HG03354 (cell line): ENCODE results near the gene LGALS7B.
"Not testable (repeated sequence)": the region's sequence is repeated elsewhere in the genome, so short reads cannot be mapped to it uniquely, and the experiment has no call there.

Source experiments
- ATAC-seq: cut with Tn5 transposase; IDR thresholded peaks from one replicate; pipeline ENCODE4 v1.9.1; 2021; ENCODE audit warnings: mild to moderate bottlenecking; ENCODE audit not compliant: unreplicated experiment, poor library complexity, severe bottlenecking

LGALS7B gene

DNA sequence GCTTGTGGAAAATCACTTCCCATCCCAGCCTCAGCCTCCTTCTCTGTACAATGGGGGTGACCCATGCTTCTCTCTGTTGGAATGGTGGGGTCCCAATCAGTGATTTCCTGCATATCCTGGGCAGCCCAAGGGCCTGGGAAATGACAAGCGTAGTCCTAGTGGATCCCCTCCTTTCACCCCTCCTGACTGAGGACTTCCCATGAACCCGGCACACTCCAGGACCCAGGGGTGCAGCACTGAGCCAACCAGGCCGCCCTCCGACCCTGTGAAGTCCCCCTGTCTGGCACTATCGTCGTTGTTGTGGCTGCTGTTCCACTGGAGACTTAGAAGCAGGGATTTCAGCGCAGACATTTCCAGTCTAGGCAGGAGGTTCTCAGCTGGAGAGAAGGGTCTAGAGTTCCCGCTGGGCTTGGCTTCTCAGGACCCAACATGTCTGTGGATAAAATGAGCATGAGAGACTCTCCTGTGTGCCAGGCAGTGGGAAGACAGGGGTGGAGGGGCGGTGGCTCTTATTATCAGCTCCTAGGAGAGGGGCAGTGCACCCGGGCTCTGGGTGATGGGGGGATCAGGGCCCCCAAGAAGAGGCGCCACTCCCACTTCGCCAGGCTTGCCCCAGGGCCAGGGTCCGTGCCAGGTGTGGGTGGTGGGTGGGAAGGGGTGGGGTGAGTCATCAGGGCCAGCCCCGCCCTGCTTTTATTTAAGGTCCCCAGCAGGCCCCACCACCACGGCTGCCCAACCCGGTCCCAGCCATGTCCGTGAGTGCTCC is at the start of gene LGALS7B:
TSS of gene LGALS7B (plus strand) at position 723 of the 766 bp plus-strand sequence. CDS start at position 750, 27 bp downstream.
- ATAC-seq = no peak

DNA sequence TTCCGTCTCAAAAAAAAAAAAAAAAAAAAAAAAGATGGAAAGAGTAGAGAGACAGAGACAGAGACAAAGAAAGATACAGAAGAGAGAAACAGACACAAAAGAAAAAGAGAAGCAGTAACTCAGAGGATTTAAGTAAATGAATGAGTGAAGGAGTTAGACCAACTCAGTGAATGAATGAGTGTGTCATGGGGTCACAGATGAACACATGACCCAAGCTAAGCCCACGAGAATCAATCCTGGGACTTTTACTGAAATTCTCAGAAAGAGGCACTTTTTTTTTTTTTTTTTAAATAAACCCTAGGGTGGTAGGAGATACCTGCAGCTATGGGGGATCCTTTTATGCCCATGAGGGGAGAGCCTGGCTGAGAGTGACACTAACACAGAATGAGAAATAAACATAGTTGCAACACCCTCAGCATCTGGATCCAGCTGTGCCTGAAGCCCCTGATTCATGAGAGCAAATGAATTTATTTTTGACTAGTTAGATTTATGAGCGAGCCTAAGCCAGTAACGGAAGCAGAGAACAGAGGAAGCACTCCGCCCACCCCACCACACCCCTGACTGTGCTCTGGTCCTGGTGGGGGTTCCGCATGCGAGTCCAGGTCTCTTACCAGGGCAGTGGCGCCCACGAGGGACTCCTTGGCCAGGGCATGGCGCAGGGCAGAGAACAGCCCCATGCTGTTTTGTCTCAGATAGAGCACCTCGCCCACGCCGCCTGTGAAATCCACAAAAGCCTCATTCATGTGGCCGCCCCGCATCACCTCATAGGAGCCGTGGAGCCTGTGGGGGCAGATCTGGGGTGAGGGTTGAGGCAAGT is 49.4 kb upstream of the LGALS7B start:
- ATAC-seq = no peak

DNA sequence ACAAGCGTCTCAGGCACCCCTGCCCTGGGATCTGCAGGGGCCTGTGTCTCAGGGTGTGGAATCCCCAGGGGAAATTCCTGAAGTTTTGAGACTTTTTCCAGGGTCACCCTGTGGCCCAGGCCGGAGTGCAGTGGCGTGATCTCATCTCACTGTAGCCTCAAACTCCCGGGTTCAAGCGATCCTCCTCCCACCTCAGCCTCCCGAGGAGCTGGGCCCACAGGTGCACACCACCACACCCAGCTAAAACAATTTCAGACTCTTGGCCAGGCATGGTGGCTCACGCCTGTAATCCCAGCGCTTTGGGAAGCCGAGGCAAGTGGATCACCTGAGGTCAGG is 48.8 kb upstream of the LGALS7B start:
- ATAC-seq = no peak

DNA sequence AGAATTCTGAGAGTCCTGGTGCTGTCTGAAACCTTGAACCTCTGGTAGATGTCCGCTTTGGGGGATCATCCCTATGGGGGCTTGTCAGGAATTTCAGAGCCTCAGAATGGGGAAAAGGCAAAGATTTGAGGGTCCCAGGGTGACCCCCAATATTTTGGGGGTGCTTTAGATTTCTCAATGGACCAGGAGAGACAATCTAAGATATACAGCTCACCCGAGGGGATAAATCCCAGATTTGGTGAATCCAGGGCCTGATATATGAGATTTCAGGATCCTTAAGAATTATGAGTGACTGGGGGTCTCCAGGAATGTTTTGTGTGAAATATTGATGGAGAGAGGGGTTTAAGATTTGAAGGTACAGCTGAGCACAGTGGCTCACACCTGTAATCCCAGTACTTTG is 48.1 kb upstream of the LGALS7B start:
- no peak for ATAC-seq

DNA sequence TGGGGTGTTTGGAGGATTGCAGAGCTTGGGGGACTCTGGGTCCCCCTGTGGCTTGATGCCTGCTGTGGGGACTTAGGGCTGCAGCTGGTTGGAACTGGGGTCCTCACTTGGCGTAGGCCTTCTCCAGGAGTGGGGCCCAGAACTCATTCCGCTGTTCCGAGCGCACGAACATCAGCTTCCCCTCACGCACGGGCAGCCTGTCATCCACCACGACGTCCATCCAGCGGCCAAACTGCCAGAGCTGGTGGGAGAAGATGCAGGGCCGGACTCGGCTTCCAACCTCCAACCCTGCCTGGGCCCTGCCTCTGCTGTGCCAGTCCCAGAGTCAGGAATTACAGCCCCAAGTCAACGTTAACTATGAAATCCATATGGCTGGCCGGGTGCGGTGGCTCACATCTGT is 47.3 kb upstream of the LGALS7B start:
- ATAC-seq = no peak

DNA sequence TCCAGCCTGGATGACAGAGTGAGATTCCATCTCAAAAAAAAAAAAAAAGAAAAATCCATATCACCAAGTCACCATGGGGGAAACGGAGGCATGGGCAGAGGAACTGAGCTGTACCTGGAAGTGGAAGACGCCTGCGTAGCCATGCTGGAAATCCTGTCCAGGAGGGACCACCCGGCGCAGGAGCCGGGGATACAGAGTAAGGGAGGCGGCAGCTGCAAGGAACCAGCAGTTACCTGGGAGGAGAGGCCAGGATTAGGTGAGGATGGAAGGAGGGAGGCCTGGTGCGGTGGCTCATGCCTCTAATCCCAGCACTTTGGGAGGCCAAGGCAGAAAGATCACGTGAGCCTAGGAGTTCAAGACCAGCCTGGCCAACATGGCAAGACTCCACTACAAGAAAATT is 46.7 kb upstream of the LGALS7B start:
- ATAC-seq = no peak

DNA sequence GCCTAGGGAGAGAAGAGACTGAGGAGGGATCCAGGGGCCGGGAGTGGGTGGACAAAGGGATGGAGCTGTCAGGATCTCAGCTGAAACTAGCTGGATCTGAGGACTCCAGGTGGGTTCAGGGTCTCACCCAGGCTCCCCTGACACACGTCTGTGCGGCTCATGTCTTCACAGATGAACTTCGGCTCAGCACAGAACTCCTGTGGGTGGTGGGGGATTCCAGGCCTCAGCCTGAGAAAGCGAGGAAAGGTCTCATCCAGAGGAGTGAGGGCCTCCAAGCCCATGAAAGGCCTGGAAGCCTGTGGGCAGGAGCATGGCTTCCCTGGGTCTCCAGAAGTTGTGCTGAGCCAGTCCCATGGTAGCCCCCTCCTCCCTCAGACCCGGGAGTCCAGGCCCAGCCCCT is 46.1 kb upstream of the LGALS7B start:
- ATAC-seq = no peak

DNA sequence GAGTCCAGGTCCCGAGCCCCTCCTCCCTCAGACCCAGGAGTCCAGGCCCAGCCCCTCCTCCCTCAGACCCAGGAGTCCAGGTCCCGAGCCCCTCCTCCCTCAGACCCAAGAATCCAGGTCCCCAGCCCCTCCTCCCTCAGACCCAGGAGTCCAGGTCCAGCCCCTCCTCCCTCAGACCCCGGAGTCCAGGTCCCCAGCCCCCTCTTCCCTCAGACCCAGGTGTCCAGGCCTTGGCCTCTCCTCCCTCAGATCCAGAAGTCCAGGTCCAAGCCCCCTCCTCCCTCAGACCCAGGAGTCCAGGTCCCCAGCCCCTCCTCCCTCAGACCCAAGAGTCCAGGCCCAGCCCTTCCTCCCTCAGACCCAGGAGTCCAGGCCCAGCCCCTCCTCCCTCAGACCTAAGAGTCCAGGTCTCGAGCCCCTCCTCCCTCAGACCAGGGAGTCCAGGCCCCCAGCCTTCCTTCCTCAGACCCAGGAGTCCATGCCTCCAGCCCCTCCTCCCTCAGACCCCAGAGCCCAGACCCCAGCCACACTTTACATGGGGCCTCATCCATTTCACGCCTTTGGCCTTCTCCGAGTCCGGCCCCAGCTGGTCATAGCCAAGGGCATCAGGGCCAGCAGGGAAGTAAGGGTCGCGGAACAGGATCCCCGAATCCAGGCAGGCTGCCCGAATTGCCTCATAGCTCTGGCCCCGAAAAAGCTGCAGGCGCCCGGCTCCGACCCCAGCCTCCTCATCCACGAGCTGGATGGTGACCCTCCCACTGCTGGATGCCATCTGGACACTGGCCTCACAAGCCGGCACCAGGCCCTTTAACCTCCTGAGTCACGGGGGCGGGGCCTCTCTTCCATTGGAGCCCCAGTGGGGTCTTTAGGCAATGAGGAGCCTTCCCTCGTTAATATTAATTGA is 45.4 kb upstream of the LGALS7B start:
- ATAC-seq = no peak

DNA sequence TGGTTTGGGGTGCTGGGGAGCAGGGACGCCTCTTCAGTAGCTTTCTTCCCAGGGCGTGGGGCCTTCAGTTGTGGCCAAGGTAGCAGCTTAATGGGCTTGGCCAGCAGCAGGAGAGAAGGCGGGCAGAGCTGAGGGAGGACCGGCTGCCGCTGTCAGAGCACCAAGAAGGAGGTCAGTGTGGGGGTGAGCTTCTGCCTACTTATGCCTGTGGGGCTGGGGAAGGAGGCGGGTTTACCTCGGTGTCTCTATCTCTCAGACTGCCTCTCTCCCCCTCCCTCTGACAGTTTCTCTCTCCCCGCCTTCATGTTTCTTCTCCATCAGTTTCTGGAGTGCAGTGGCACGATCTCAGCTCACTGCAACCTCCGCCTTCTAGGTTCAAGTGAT is 44.7 kb upstream of the LGALS7B start, which contains the start of gene CAPN12:
TSS of gene CAPN12 (minus strand) at position 177 of the 384 bp plus-strand sequence. CDS start 309 bp downstream, outside the sequence.
- no peak for ATAC-seq

DNA sequence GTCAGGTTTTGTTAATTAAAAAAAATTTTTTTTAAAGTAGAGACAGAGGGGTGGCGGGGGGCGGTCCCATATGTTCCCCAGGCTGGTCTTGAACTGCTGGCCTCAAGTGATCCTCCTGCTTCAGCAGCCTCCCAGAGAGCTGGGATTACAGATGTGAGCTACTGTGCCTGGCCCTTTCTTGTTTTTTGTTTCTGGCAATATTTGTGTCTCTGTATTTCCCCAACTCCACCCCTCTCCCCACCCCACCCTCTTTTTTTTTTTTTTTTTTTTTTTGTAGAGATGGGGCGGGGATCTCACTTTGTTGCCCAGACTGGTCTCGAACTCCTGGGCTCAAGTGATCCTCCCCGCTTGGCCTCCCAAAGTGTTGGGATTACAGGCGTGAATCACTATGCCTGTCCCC is 44.1 kb upstream of the LGALS7B start:
- no peak for ATAC-seq

DNA sequence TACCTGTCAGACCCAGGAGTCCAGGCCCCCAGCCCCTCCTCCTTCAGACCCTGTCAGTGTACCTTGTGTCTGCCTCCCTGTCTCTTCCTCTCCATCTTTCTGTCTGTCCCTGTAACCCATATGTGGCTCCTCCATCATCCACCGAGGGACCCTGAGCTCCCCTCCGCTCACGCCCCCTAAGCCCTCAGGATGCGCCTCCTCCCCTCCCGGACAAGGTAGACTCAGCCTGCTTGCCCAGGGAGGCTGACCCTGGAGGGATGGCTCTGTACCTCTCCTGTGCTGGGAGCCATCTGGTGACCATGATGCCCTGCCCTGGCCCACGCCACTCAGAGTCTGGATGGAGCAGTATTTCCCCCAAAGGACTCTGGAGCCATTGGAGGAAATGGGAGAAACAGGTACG is 43.7 kb upstream of the LGALS7B start:
- ATAC-seq = no peak

DNA sequence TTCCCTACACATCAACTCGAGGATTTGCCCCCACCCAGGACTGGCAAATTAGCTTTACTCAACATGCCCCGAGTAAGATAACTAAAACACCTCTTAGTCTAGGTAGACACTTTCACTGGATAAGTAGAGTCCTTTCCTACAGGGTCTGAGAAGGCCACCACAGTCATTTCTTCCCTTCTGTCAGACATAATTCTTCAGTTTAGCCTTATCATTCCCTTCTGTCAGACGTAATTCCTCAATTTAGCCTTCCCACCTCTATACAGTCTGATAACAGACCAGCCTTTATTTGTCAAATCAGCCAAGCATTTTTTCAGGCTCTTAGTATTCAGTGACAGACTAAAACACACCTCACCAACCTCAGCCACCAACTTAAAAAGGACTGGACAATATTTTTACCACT is 35.2 kb upstream of the LGALS7B start:
- not testable (repeated sequence) for ATAC-seq

DNA sequence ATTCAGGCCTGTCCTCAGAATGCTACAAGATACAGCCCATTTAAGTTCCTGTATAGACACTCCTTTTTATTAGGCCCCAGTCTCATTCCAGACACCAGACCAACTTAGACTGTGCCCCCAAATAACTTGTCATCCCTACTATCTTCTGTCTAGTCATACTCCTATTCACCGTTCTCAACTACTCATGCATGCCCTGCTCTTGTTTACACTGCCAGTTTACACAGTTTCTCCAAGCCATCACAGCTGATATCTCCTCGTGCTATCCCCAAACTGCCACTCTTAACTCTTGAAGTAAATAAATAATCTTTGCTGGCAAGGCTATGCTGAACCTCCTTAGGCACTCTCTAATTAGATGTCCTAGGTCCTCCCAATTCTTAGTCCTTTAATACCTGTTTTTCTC is 34.8 kb upstream of the LGALS7B start:
- not testable (repeated sequence) for ATAC-seq

DNA sequence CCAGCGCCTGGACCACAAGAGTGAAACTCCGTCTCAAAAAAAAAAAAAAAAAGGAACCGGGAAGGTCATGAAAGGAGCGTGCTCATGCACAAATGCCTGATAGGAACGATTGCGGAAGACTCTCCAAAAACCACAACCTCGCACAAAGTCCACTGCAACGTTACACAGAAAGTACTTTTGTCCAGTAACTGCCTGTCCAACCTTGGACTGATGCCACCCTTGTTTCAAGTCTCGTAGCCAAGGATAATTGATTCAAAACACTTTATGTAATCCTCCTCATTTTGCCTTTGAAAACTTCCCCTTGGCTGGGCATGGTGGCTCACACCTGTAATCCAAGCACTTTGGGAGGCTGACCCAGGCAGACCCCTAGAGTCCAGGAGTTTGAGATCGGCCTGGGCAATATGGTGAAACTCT is 29.4 kb upstream of the LGALS7B start:
- no peak for ATAC-seq

DNA sequence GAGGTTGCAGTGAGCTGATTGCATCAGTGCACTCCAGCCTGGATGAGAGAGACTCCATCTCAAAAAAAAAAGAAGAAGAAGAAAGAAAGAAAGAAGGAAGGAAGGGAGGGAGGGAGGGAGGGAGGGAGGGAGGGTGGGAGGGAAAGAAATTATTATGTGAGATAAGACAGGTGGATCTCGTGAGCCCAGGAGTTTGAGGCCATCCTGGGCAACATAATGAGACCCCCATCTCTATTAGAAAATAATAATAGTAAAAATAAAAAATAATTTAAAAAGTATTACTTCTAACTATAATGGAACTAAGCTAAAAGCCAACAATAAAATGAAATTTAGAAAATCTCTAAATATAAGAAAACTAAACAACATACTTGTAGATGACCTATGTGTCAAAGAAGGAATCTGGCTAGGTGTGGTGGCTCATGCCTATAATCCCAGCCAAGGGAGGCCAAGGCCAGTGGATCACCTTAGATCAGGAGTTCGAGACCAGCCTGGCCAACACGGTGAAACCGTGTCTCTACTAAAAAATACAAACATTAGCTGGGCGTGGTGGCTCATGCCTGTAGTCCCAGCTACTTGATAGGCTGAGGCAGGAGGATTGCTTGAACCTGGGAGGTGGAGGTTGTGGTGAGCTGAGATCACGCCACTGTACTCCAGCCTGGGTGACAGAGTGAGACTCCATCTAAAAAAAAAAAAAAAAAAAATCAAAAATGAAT is 28.0 kb upstream of the LGALS7B start:
- not testable (repeated sequence) for ATAC-seq

DNA sequence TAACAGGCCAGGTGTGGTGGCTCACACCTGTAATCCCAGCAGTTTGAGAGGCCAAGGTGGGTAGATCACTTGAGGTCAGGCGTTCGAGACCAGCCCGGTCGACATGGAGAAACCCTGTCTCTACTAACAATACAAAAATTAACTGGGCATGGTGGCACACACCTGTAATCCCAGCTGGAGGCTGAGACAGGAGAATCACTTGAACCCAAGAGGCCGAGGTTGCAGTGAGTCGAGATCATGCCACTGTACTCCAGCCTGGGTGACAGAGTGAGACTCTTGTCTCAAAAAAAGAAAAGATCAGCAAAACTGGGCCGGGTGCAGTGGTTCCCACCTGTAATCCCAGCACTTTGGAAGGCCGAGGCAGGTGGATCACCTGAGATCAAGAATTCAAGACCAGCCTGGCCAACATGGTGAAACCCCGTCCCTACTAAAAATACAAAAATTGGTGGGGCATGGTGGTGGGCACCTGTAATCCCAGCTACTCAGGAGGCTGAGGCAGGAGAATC is 27.1 kb upstream of the LGALS7B start:
- ATAC-seq = not testable (repeated sequence)

DNA sequence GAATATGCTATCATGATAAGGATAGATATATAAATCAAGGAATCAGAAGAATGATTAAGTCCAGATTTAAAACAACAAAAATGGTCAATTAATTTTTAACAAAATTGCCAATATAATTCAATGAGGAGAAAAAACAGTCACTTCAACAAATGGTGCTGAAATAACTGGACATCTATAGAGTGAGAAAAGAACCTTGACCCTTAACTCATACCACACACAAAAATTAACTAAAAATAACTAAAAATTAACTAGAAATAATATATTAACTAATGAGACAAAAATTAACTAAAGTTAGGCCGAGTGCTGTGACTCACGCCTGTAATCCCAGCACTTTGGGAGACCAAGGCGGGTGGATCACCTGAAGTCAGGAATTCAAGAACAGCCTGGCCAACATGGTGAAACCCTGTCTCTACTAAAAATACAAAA is 25.2 kb upstream of the LGALS7B start:
- no peak for ATAC-seq

DNA sequence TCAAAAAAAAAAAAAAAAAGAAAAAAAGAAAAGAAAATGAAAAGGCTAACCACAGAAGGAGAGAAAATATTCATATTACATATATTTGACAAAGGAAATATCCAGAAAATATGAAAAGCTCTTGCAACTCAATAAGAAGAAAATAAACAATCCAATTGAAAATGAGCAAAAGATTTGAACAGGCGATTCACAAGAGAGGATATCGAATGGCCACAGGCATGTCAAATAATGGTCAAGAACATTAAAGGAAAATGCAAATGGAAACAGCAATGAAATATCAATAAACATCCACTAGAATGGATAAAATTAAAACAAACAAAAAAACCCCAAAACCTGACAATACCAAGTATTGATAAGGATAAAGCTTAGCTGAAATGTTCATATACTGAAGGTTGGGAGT is 23.8 kb upstream of the LGALS7B start:
- ATAC-seq = no peak
